Stimulated activated CD4-positive, alpha-beta T cell treated with anti-CD3 and anti-CD28 coated beads, Interleukin-4, amount 100 ng/mL, for 24 hours (primary cell): Measurements from ENCODE around the gene NUDT2.
"Not testable (repeated sequence)": the region's sequence is repeated elsewhere in the genome, so short reads cannot be mapped to it uniquely, and the experiment has no call there.

Experiments
- DNase-seq: peaks from one replicate; pipeline ENCODE4 v3.0.0-alpha.2; 2020

NUDT2 gene

GRCh38 chr9:34328987-34329832 is at the start of gene NUDT2, which contains the start of gene KIF24:
NUDT2 (plus strand) TSS chr9:34329569; CDS start chr9:34339040, 9,471 bp downstream.
KIF24 (minus strand) TSS chr9:34329268; CDS start chr9:34311346, 17,922 bp downstream.
- DNase-seq = peak; percentile 97

GRCh38 chr9:34282096-34282495 is 47.3 kb upstream of the NUDT2 start:
- DNase-seq = no peak

DNA sequence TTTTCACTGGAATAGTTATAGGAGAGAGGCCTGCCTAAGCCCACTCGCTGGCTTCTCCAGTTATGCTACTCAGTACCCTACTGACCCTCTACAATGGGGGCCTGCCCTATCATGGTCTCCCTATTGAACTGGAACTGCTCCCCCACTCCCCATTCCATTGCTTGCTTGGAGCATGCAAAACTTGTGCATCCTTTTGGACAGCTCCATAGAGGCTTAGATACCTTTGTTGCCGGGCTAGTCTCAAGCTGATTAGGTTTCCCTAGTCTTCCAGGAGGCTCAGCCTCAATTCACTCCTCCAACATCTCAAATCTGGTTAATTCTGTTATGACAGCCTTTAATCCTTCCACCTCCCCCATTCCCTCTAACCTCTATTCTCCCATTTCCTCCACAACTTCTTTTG is 40.2 kb upstream of the NUDT2 start:
- no peak for DNase-seq

- no peak for DNase-seq
Measured at GRCh38 chr9:34291023-34291422, 38.3 kb upstream of the NUDT2 start.

DNA sequence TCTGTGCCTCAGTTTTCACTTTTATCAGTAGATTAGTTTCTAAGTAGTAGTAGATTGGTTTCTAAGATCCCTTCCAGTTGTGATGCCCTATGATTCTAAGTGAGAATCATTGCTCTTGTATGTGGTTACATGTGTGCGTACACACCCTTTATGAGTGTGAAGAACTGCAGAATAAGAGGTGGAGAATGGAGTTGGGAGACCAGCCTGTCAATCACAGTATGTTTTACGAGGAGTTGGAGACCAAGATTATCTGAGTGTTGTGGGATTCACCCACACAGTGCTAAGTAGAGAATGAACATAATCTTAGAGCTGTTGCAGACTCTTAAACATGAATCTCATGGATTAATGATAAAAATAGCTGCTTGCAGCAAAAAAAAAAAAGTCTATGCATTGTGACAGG is 37.9 kb upstream of the NUDT2 start:
- no peak for DNase-seq

DNA sequence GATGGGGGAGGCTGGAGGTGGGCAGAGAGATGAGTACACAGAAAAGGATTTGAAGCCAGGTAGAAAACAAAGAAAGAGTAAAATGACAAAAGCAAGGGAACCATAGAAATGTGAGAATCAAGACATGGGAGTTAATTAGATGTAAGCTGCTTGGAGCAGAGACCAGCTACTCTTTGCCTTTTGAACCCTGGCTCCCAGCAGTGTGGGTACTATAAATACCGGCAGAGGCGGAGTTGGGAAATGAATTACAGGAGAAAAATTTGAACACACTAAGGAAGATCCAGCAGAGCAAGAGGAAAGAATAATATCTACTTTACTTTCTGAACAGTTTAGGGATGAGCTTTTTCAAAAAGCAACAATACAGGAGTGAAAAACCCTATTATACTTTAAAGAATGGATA is 36.8 kb upstream of the NUDT2 start:
- no peak for DNase-seq

GRCh38 chr9:34301064-34301463 is 28.3 kb upstream of the NUDT2 start:
- not testable (repeated sequence) for DNase-seq

GRCh38 chr9:34308316-34308715 is 21.1 kb upstream of the NUDT2 start:
- not testable (repeated sequence) for DNase-seq

DNA sequence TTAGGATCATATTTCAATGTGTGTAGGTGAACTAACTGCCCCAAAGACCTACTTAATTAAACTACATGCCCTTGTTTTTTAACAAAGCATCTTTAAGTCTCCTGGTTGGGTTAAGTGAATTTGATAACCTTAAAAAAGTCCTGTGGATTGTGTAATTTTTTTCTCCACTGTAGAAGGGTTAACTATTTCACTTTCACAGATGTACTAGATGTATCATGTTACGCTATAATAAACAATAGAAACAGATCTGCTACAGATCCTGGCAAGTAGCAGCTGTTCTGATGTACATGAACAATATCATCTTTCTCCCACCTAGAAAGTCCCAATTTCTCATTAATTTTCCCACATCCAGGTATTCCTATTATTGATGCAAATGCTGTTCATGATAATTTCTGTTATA is 19.2 kb upstream of the NUDT2 start:
- no peak for DNase-seq

DNA sequence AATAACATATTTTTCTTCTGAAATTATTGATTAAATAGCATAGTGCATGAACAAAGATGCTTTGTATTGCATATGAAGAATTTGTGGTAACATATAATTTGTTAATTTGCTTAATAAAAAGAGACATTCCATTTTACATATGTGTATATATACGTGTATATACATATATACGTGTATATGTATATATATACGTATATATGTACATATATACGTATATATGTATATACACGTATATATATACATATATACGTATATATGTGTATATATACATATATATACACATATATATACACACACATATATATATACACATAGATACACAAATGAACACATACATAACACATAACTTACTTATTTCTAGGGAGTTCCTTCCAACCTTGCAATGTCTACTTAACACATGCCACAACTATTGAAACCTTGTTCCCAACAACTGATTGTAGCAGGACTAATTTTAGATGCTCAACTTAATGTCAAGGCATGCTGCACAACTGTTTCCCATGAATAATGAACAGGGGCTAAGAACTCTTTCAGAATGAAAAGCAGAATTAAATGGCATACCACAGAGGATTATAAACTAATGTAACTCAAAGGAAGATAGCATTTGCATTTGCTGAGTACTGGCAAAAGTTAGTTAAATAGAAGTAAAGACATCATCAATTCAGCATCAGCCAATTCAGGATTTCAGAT is 17.7 kb upstream of the NUDT2 start:
- no peak for DNase-seq

- no peak for DNase-seq
Measured at GRCh38 chr9:34317436-34317835, 11.9 kb upstream of the NUDT2 start.

DNA sequence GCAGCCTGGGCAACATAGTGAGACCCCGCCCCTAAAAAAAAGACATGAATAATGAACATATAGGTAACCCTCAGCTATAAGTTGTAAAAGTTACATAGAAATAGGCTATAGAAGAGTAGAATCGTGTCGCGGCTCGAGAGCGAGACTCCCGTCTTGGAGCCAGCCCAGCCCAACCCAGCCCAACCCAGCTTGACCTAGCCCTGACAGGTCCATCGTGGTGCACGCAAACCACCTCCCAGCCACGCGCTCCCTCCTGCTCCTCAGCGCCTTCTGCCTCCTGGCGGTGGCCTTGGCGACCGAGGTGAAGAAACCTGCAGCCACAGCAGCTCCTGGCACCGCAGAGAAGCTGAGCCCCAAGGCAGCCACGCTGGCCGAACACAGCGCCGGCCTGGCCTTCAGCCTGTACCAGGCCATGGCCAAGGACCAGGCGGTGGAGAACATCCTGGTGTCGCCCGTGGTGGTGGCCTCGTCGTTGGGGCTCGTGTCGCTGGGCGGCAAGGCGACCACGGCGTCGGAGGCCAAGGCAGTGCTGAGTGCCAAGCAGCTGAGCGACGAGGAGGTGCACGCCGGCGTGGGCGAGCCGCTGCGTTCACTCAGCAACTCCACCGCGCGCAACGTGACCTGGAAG is 11.1 kb upstream of the NUDT2 start:
- no peak for DNase-seq

DNA sequence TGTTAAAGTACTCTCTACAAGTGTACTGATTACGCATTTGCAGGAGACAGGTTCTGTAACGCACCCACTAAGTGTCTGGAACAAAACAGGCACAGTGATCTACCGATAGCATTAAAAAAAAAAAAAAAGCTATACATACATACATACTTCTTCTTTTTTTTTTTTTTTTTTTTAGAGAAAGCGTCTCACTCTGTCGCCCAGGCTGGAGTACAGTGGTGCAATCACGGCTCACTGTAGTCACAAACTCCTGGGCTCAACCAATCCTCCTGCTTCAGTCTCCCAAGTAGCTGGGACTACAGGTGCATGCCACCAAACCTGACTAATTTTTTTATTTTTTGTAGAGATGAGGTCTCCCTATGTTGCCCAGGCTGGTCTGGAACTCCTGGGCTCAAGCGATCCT is 7.9 kb upstream of the NUDT2 start:
- DNase-seq = no peak

DNA sequence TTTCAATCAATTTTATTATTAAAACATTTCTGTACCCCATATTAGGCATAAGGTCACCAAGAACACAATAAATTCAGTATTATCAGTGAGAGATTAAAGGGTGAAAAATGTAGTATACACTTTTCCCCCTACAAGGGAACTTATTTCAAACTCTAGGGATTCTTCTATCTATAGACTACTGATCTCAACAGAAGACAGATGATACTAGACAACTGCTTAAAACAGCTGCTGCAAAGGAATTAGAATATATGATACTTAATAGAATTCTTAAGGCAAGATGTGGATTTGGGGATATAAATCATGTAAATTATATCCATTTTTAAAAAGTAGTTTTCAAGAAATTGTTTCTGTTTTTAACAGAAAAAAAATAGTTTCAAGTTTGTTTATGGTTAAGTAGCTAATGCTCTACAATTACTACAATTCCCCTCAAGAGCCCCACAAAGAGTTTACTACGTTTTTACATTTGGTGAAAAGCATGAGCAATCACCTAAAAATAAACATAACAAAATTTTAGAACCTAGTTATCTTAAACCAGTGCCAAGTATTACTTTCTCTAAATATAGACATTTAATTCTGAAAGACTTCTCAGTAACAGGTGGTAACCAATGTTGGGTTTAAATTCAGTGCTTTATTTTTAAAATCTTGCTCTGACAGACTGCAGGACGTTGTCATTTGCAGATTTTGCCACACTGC is 6.3 kb upstream of the NUDT2 start:
- DNase-seq = no peak

GRCh38 chr9:34326690-34327089 is 2.7 kb upstream of the NUDT2 start:
- DNase-seq = no peak

- DNase-seq = no peak
Measured at GRCh38 chr9:34328500-34328986, 826 bp upstream of the NUDT2 start.

DNA sequence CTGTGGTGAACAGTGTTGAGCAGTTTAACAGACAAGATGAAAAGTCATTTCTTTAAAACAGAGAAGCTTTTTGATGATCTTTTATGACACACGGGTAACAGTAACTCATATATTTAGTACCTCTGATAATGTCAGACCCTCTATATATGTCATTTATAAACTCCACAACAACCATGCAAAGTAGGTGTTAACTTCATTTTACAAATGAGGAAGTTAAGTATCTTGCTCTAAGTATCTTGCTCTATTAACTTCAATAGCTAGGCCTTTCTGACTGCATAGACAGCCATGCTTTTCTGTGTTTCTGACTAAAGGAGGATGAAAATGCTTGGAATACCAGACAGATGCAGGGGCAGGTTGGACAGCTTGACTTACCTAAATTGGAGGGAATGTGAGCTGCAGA is 1.8 kb downstream of the NUDT2 start:
- DNase-seq = no peak

- DNase-seq = no peak
Measured at GRCh38 chr9:34332076-34332964, 3.0 kb downstream of the NUDT2 start.

- DNase-seq = no peak
Measured at GRCh38 chr9:34333836-34334235, 4.5 kb downstream of the NUDT2 start.

- no peak for DNase-seq
Measured at GRCh38 chr9:34334337-34334824, 5.0 kb downstream of the NUDT2 start.

DNA sequence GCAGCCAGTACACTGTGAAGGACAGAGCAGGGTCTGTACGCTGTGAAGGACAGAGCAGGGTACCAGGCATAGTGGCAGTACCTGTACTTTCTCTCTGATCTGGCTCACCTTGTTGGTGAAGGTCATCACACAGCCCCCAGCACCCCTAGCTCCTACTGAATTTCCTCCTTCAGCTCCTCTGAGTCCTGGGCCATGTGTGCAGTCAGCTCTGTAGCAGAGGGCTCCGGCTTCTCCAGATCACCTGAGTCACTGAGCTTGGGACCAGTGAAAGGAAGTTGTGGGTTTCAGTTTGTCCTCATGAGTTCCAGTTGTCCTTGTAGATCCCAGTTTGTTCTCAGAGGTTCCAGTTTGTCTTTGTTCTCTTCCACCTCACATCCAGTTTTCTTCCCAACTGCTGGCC is 5.5 kb downstream of the NUDT2 start:
- DNase-seq = no peak

- DNase-seq = no peak
Measured at GRCh38 chr9:34335376-34335775, 6.0 kb downstream of the NUDT2 start.
